ENCODE data around the gene F2RL1. TPM values are rescaled to one million over a fixed set of nuclear protein-coding genes. Genes with fewer than 3 reads are reported as not detected.

F2RL1 gene
- total and polyA plus RNA-seq, 2 of the 13 experiments (the other 11 are each of a cell fraction or from before 2014, with no cell fraction given) = 9.9 to 23.0 TPM

DNA sequence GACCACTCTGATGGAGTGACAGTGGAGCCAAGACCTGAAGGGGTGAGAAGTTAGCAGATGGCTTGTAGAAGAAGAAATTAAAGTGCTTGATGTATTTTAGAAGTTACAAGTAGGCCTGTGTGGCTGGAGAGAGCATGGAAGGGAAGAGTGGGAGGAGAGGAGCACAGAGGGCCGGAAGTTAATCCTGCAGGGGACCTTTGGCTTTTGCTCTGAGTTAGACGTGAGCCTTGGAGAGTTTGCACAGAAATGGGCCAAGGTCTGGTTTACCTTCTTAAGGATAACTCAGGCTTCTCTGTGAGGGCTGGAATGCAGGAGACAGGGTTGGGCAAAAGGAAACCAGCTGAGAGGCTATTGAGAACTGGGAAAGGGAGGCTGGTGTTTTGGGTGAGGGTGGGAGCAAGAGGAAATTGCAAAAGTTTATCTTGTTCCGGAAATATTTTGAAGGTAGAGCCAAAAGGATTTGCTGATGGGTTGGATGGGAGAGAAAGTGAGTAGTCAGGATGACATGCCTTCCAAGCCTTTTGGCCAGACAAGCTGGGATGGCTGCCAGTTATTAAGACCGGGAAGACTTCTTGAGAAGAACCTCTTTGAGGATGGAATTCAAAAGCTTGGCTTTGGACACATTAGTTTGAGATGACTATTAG lies 17.5 kb upstream of the F2RL1 start:
- no peak overlapping the region for H2AFZ ChIP-seq (ENCODE audit: low read length)
- peaks cover 22% of the 10 kb centered on the region for H3K4me1 ChIP-seq (ENCODE audit: insufficient read depth, low read length)
- FAIRE-seq = no peak
- no peaks in the 10 kb centered on the region for H3K36me3 ChIP-seq (replicated peaks in 1 of 2; ENCODE audit: control insufficient read depth in 1 of 2, insufficient read depth in 2 of 2, low read length in 2 of 2)
- H3K27ac ChIP-seq (ENCODE audit: extremely low read length, insufficient read depth, low read length) = no peak overlapping the region
- 26% methylated on average over 4 of the region's 4 CpGs for WGBS (ENCODE audit: low lambda C conversion rate)
- no peak for ATAC-seq
- no peak overlapping the region for H3K4me2 ChIP-seq (ENCODE audit: low read depth, low read length)
- no peak for DNase-seq (ENCODE audit: low spot score)
- H3K9me3 ChIP-seq (ENCODE audit: low read length) = no peaks in the 10 kb centered on the region
- no peak overlapping the region for H3K4me3 ChIP-seq (replicated peaks in 1 of 3; ENCODE audit: insufficient read depth in 1 of 3, low read depth in 2 of 3, low read length in 3 of 3)
- no peaks in the 10 kb centered on the region for H3K79me2 ChIP-seq (ENCODE audit: insufficient read depth, low read length)
- H3K9ac ChIP-seq (ENCODE audit: insufficient read depth, low read depth, low read length) = no peak overlapping the region
- intact Hi-C loops (cut with micrococcal nuclease; ENCODE audit: unreplicated experiment) (no loop called here), in situ Hi-C loops (cut with HindIII; ENCODE audit: extremely low pct_ligation_motif_present, low pct_unique_long_range_greater_than_20kb) (no loop called here)
- no peaks in the 10 kb centered on the region for H3K27me3 ChIP-seq (ENCODE audit: control insufficient read depth in 1 of 2, insufficient read depth in 2 of 2, low read length in 2 of 2)
- ChIA-PET CTCF (ENCODE audit: low intra/inter-chr PET ratio, low total read pairs) (no interaction called here), POLR2A (no interaction called here)
- H4K20me1 ChIP-seq (ENCODE audit: insufficient read depth, low read length) = no peaks in the 10 kb centered on the region
- no TSS peak for BruUV-seq (replicated peaks)
- no peak for TF ChIP-seq FOXO4 (CRISPR knock-in tag; conservative IDR thresholded peaks at IDR 0.05)
- TF ChIP-seq ATAD3A (CRISPR knock-in tag; IDR thresholded peaks at IDR 0.05) = no peak
- no peak for TF ChIP-seq ZNF296 (CRISPR knock-in tag; conservative IDR thresholded peaks at IDR 0.05)
- TF ChIP-seq, protein P1, sequence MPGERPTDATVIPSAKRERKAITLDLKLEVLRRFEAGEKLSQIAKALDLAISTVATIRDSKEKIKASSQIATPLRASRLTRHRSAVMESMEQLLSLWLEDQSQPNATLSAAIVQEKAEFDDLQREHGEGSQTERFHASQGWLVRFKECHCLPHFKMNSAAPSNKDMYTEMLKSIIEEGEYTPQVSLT (CRISPR knock-in tag; IDR thresholded peaks at IDR 0.05; ENCODE audit: borderline replicate concordance, low read depth) = no peak
- TF ChIP-seq MAFF (IDR thresholded peaks at IDR 0.05; ENCODE audit: low read depth, low read length) = no peak
- TF ChIP-seq PRPF4 (IDR thresholded peaks at IDR 0.05; ENCODE audit: low read depth, low read length, poor library complexity, severe bottlenecking) = no peak
- no peak for TF ChIP-seq GTF2F1 (IDR thresholded peaks at IDR 0.05; ENCODE audit: low read length)
- no peak for TF ChIP-seq NR1H2 (CRISPR knock-in tag; IDR thresholded peaks at IDR 0.05; ENCODE audit: borderline replicate concordance, low read depth)
- no peak for TF ChIP-seq KDM5A (IDR thresholded peaks at IDR 0.05; ENCODE audit: borderline replicate concordance, low read length)
- TF ChIP-seq PRDM10 (CRISPR knock-in tag; IDR thresholded peaks at IDR 0.05; ENCODE audit: low read depth) = no peak
- TF ChIP-seq PHF5A (CRISPR knock-in tag; IDR thresholded peaks at IDR 0.05; ENCODE audit: low read depth, unreplicated experiment) = no peak
- no peak for TF ChIP-seq KAT8 (CRISPR knock-in tag; IDR thresholded peaks at IDR 0.05)
- no peak for TF ChIP-seq NCOA1 (CRISPR knock-in tag; IDR thresholded peaks at IDR 0.05)
- no peak for TF ChIP-seq ZNF484 (CRISPR knock-in tag; IDR thresholded peaks at IDR 0.05; ENCODE audit: borderline replicate concordance, low read depth)
- TF ChIP-seq, protein P2, sequence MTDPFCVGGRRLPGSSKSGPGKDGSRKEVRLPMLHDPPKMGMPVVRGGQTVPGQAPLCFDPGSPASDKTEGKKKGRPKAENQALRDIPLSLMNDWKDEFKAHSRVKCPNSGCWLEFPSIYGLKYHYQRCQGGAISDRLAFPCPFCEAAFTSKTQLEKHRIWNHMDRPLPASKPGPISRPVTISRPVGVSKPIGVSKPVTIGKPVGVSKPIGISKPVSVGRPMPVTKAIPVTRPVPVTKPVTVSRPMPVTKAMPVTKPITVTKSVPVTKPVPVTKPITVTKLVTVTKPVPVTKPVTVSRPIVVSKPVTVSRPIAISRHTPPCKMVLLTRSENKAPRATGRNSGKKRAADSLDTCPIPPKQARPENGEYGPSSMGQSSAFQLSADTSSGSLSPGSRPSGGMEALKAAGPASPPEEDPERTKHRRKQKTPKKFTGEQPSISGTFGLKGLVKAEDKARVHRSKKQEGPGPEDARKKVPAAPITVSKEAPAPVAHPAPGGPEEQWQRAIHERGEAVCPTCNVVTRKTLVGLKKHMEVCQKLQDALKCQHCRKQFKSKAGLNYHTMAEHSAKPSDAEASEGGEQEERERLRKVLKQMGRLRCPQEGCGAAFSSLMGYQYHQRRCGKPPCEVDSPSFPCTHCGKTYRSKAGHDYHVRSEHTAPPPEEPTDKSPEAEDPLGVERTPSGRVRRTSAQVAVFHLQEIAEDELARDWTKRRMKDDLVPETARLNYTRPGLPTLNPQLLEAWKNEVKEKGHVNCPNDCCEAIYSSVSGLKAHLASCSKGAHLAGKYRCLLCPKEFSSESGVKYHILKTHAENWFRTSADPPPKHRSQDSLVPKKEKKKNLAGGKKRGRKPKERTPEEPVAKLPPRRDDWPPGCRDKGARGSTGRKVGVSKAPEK (CRISPR knock-in tag; IDR thresholded peaks at IDR 0.05; ENCODE audit: borderline replicate concordance) = no peak

Data from HepG2 (cell line).